Lower leg skin (tissue), 3 donors: Measurements from ENCODE around the gene NOD2.

Experiments used
- CTCF ChIP-seq, 3 donors: fragments of 450-650 bp; IDR thresholded peaks; one replicate each; pipeline ENCODE4 v1.5.1; 2016; ENCODE audit warnings: antibody characterized with exemption in 3 of 3, mild to moderate bottlenecking in 3 of 3, moderate library complexity in 2 of 3
- POLR2A ChIP-seq, 2 donors: fragments of 450-650 bp; IDR thresholded peaks; one replicate each; pipeline ENCODE4 v1.6.1; 2016 to 2017; ENCODE audit warnings: antibody characterized with exemption in 2 of 2, mild to moderate bottlenecking in 1 of 2, moderate library complexity in 1 of 2

DNA sequence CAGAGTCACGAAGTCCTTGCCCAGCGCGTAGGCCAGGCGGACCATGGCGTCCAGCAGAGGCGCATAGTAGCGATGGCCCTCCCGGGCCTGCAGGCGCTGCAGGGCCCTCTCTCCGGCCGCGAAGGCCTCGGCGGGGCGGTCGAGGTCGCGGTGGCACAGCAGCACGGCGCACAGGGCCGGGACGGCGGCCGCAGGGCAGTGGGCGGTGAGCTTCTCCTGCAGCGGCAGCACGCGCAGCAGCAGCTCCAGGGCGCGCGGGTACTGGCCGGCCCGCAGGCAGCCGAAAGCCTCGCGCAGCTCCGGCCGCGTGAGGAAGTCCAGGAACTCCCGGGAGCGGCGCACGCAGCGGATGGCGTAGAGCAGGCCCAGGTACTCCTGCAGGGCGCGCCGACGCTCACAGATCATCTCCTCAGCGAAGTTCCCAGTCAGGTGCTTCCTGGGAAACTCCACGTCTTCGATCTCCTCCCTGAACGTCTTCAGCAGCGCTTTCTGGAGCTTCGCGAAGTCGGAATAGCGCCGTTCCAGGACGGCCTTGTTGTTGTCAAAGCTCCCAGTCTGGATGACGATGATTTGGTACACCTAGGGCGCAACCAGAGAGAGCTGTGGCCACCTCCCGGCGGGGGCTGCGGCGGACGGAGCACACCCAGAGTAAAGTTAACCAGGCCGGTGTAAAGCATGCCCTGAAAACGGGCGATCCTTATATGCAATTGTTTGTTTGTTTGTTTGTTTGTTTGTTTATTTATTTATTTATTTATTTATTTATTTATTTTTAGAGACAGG lies 19.7 kb upstream of the NOD2 start:
- TF ChIP-seq POLR2A (IDR thresholded peaks at IDR 0.05) (no peak), CTCF (IDR thresholded peaks at IDR 0.05) (no peak)
